HTR-8/SVneo (cell line): ENCODE results near the gene A1CF.

Experiments
- DNase-seq: peaks from one replicate; pipeline ENCODE4 v3.0.0; 2011; ENCODE audit warnings: low spot score, mixed read lengths; ENCODE audit not compliant: insufficient read length
- FAIRE-seq: peaks from 2 replicates; lab custom pipeline; 2011; peaks lifted over from hg19 to GRCh38; lab: Jason Lieb, UNC

Gene A1CF

GRCh38 chr10:50866317-50866716 lies 19.1 kb downstream of the A1CF start:
- FAIRE-seq, result no peak
- no peak for DNase-seq

DNA sequence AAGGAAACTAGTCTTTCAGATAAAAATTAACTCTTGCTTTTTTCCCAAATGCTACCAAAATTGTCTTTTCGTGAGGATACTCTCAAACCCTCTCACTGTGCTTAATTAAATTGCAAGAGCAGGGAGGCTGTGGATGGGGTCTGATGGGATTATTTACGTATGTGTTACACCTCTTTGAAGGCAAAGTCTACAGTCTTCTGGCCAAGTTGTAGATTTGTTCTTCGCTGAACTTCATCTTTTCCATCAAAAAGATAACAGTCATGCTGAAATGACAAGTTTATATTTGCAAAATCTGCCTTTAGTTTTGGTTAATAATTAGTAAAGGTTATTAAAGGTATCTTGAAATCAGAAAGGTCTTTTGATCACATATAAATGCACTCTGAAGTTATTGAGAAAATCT lies 22.7 kb downstream of the A1CF start:
- no peak for DNase-seq
- FAIRE-seq, result no peak

- FAIRE-seq (no peak), DNase-seq (no peak)
Observed at GRCh38 chr10:50861370-50861769, 24.1 kb downstream of the A1CF start.

- no peak for FAIRE-seq
- no peak for DNase-seq
Observed at GRCh38 chr10:50857579-50857978, 27.8 kb downstream of the A1CF start.

DNA sequence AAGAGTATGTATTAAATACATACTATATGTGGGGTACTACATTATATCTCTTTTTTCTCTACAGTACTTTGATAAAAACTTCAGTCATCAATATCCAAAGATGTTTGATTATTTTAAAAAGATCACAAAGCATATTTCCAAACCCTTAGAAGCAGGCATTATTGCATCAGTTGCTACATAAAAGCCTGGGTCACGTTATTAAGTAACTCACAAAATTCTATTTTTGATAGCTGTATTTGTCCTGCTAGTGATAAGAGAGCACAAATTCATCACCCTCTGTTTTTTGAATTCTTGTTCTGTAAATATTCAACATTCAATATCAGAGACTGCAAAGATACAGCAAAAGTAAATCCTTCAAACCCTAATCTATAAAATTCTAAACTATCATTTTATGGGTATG lies 30.0 kb downstream of the A1CF start:
- no peak for FAIRE-seq
- no peak for DNase-seq

GRCh38 chr10:50855015-50855414 lies 30.4 kb downstream of the A1CF start:
- FAIRE-seq, result no peak
- DNase-seq, result no peak

- no peak for FAIRE-seq
- DNase-seq, result no peak
Observed at GRCh38 chr10:50853557-50853956, 31.9 kb downstream of the A1CF start.

- DNase-seq (no peak), FAIRE-seq (no peak)
Observed at GRCh38 chr10:50851884-50852671, 33.3 kb downstream of the A1CF start.

GRCh38 chr10:50850578-50851230 lies 34.7 kb downstream of the A1CF start:
- FAIRE-seq (no peak), DNase-seq (no peak)

- FAIRE-seq (no peak), DNase-seq (no peak)
Observed at GRCh38 chr10:50846753-50847152, 38.7 kb downstream of the A1CF start.

DNA sequence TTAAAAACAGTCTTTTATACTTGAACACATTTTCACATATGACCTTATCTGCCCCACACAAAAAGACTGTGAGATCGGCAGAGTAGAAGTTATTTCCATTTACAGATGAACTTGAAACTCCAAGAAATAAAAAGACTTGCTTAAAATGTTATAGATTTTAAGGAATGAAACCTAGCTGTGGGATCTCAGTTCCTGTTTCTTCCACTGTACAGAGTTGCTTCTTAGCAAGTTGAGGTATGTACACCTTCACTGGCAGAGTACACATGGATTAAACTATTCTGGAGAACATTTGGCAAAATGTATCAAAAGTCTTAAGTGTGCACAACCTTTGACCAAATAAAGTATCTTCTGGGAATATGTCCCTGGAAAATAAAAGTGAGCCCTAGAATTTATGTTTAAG lies 48.3 kb downstream of the A1CF start:
- DNase-seq (no peak), FAIRE-seq (no peak)

GRCh38 chr10:50832171-50832751 lies 53.2 kb downstream of the A1CF start:
- FAIRE-seq (no peak), DNase-seq (no peak)

GRCh38 chr10:50830066-50830465 lies 55.4 kb downstream of the A1CF start:
- DNase-seq, result no peak
- FAIRE-seq, result no peak

DNA sequence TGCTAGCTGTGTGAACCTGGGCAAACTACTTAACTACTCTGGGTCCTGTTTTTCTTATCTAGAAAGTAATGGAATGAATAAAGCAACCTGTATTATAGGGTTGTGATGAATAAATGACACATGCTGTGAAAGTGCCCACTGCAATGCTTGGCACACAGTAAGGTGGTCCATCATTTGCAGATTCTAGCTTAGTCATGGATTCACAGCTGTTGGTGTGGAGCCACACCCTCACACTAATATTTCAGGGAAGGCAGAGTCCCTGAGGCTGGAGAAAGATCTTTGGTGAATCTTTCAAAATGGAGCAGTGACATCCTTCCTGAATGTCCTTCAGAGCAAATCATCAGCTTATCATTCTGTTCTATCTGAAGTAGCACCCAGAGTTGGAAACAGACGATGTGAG lies 60.6 kb downstream of the A1CF start:
- no peak for DNase-seq
- no peak for FAIRE-seq

- DNase-seq (no peak), FAIRE-seq (no peak)
Observed at GRCh38 chr10:50823789-50824188, 61.6 kb downstream of the A1CF start.

DNA sequence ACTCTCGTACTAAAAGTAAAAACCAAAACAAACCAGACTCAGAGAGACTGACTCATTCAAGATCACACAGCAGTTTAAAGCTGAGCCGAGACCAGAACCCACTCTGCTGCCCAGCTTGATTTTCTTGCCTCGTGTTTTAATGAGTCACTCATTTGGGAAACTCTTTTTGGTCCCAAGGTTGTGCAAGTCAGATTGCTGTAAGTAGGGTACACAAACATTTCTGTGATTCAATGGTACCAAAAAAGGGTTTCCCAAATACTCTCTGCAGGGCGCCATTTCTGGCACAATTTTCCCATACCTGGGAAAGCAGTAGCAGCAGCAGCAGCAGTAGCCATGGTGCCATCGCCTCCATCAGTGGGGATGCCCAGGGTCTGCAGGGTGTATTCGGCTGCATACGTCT lies 75.8 kb downstream of the A1CF start:
- DNase-seq (no peak), FAIRE-seq (no peak)

GRCh38 chr10:50807851-50808776 lies 77.3 kb downstream of the A1CF start:
- no peak for DNase-seq

GRCh38 chr10:50805981-50806622 lies 79.3 kb downstream of the A1CF start:
- DNase-seq (no peak), FAIRE-seq (no peak)

More at GRCh38 chr10:50807851-50808776, 77.3 kb downstream of the A1CF start:
- no peak for FAIRE-seq

GRCh38 chr10:50799595-50799994 lies 85.8 kb downstream of the A1CF start:
- no peak for DNase-seq
- no peak for FAIRE-seq

DNA sequence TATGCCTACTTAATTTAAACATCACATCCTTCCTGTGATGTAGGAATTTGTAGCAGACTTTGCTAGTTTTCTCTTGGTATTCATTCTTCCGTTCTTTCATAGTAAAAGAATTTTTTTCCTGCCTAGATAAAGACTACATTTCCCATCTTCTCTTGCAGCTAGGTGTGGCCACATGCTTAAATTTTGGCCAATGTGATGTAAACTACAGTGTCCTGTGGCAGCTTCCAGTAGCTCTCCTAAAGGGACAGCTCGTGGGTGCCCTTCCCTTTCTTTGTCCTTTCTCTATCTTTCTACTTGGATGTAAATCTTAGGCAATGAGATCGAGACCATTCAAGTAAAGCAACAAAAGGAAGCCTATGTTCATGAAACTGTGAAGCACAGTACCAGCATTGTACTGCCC lies 87.1 kb downstream of the A1CF start:
- DNase-seq (no peak), FAIRE-seq (no peak)
